ENCODE results near the gene TAF4B.

DNA sequence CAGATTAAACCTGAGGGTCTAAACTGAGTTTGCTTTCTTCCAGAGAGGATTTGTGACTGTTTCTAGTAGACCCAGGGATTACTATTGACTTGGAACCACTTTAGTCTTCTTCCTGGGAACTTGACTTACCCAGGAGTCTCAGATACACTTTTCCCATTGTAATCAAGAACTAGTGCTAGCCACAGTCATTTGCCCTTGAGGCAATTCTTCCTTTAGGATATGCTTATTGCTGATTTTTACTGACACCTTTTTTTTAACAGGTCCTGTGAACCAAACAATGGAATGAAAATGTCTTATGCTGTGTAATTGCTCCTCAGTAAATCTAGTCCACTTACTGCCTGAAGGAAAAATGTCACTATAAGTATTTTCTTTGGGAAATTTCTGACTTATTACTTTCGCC, 78.3 kb downstream of the TAF4B start:
- TF ChIP-seq, protein P1, sequence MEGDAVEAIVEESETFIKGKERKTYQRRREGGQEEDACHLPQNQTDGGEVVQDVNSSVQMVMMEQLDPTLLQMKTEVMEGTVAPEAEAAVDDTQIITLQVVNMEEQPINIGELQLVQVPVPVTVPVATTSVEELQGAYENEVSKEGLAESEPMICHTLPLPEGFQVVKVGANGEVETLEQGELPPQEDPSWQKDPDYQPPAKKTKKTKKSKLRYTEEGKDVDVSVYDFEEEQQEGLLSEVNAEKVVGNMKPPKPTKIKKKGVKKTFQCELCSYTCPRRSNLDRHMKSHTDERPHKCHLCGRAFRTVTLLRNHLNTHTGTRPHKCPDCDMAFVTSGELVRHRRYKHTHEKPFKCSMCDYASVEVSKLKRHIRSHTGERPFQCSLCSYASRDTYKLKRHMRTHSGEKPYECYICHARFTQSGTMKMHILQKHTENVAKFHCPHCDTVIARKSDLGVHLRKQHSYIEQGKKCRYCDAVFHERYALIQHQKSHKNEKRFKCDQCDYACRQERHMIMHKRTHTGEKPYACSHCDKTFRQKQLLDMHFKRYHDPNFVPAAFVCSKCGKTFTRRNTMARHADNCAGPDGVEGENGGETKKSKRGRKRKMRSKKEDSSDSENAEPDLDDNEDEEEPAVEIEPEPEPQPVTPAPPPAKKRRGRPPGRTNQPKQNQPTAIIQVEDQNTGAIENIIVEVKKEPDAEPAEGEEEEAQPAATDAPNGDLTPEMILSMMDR (IDR thresholded peaks at IDR 0.05), result no peak
- no peak for TF ChIP-seq POLR2A (IDR thresholded peaks at IDR 0.05)

Data from testis (tissue), 2 donors.